Neural cell (in vitro differentiated cells): Measurements from ENCODE around the gene CASP12.

ENCODE experiments used
- CTCF ChIP-seq: fragments of 450-650 bp; IDR thresholded peaks from 2 replicates; pipeline ENCODE4 v1.5.1; 2014; ENCODE audit warnings: antibody characterized with exemption, mild to moderate bottlenecking, moderate library complexity; ENCODE audit not compliant: poor library complexity, severe bottlenecking
- EP300 ChIP-seq: fragments of 450-650 bp; conservative IDR thresholded peaks from 2 replicates; pipeline ENCODE4 v1.6.1; 2014; ENCODE audit warnings: antibody characterized with exemption, mild to moderate bottlenecking, moderate library complexity; ENCODE audit not compliant: poor library complexity, severe bottlenecking
- EZH2 ChIP-seq: fragments of 200-600, 300-800 bp; shearing (Covaris generic), sonication (generic); IDR thresholded peaks from 2 replicates; pipeline ENCODE4 v1.6.1; 2014; ENCODE audit warnings: antibody characterized with exemption, low read length, borderline replicate concordance, mild to moderate bottlenecking; ENCODE audit not compliant: insufficient read depth, poor library complexity, severe bottlenecking
- MXI1 ChIP-seq: fragments of 450-650 bp; conservative IDR thresholded peaks from 2 replicates; pipeline ENCODE4 v1.6.1; 2014; ENCODE audit warnings: antibody characterized with exemption, mild to moderate bottlenecking; ENCODE audit not compliant: poor library complexity, severe bottlenecking
- POLR2AphosphoS5 ChIP-seq: IDR thresholded peaks from 2 replicates; pipeline ENCODE4 v1.6.1; 2012

GRCh38 chr11:104846216-104846615 lies 52.0 kb downstream of the CASP12 start:
- TF ChIP-seq CTCF: no peak
- TF ChIP-seq EZH2: no peak
- no peak for TF ChIP-seq MXI1
- no peak for TF ChIP-seq POLR2AphosphoS5
- TF ChIP-seq EP300: no peak
